ENCODE results near the gene PROX1. TPM values are rescaled to one million over a fixed set of nuclear protein-coding genes. Genes with fewer than 3 reads are reported as not detected.
A peak's percentile ranks its signal among the peaks of the same experiment; 100 is the strongest.
"Not testable (repeated sequence)": the region's sequence is repeated elsewhere in the genome, so short reads cannot be mapped to it uniquely, and the experiment has no call there.

Gene PROX1
- total and polyA plus RNA-seq, 9 of the 15 experiments (the other 6 are each of a cell fraction or from before 2014, with no cell fraction given): 0.14 to 0.22 TPM; not detected in 7

DNA sequence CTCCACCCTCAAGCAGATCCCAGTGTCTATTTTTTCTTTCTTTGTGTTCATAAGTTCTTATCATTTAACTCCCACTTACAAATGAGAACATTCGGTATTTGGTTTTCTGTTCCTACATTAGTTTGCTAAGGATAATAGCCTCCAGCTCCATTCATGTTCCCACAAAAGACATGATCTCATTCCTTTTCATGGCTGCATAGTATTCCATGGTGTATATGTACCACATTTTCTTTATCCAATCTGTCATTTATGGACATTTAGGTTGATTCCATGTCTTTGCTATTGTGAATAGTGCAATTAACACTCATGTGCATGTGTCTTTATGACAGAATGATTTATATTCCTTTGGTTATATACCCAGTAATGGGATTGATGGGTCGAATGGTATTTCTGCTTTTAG, 101.2 kb downstream of the PROX1 start:
- H3K27ac ChIP-seq (ENCODE audit: extremely low read depth, low read depth, low read length); intact Hi-C loops (cut with micrococcal nuclease); POLR2A ChIA-PET; ATAC-seq; H3K4me2 ChIP-seq (ENCODE audit: insufficient read depth, low read length); H3K27me3 ChIP-seq (ENCODE audit: control insufficient read depth in 2 of 2, insufficient read depth in 2 of 2, low read length in 2 of 2); DNase-seq (ENCODE audit: extremely low read depth in 1 of 4, low spot score in 3 of 4); H3K9me1 ChIP-seq (ENCODE audit: control insufficient read depth, insufficient read depth, low read length); H3K36me3 ChIP-seq (ENCODE audit: control insufficient read depth, insufficient read depth, low read length); FAIRE-seq; H3K9me3 ChIP-seq (replicated peaks; ENCODE audit: control insufficient read depth, insufficient read depth, low read depth, low read length); H3K4me3 ChIP-seq; H2AFZ ChIP-seq (ENCODE audit: low read depth, low read length); in situ Hi-C loops (cut with MboI); CTCF ChIA-PET (ENCODE audit: low intra/inter-chr PET ratio); H3K79me2 ChIP-seq (ENCODE audit: control insufficient read depth, insufficient read depth, low read length); BruUV-seq (replicated peaks); H4K20me1 ChIP-seq (replicated peaks; ENCODE audit: control insufficient read depth, insufficient read depth, low read length); H3K9ac ChIP-seq (ENCODE audit: insufficient read depth in 1 of 2, low read depth in 2 of 2, low read length in 2 of 2); H3K4me1 ChIP-seq (replicated peaks in 1 of 2; ENCODE audit: control insufficient read depth in 2 of 2, insufficient read depth in 2 of 2, low read length in 2 of 2): not testable (repeated sequence)
- WGBS (ENCODE audit: insufficient coverage, low coverage, missing lambda C conversion rate): 4% methylated on average over 2 of the region's 2 CpGs
- TF ChIP-seq ZNF146 (CRISPR knock-in tag; IDR thresholded peaks at IDR 0.05; ENCODE audit: unreplicated experiment): peak; percentile 92

Measured in K562 (cell line).